GM19035 (cell line): ENCODE measurements around the gene PARD3B.

Experiments used
- ATAC-seq: cut with Tn5 transposase; IDR thresholded peaks from one replicate; pipeline ENCODE4 v1.9.1; 2021; ENCODE audit not compliant: unreplicated experiment

PARD3B gene

GRCh38 chr2:204744506-204744905, 199.2 kb downstream of the PARD3B start:
- ATAC-seq: no peak

- ATAC-seq: no peak
Observed at GRCh38 chr2:204748286-204748685, 203.0 kb downstream of the PARD3B start.

DNA sequence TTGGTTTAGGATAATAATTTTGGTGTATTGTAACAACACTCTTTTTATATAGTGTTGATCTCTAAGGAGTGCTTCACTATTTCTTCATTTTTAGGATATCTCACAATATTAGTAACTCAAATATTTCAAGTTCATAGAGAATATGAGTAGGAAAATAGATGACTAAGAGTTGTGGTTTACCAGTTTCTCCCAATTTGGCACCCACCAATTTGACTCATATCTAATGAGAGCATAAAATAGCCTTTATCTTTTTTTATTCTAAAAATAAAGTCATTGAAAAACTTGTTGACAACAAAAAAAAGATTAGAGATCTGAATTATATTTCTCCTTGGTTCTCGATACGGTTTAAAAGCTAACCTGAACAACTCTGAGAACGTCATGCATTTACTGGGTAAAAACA, 204.0 kb downstream of the PARD3B start:
- ATAC-seq: no peak

GRCh38 chr2:204750389-204750788, 205.1 kb downstream of the PARD3B start:
- ATAC-seq: no peak

DNA sequence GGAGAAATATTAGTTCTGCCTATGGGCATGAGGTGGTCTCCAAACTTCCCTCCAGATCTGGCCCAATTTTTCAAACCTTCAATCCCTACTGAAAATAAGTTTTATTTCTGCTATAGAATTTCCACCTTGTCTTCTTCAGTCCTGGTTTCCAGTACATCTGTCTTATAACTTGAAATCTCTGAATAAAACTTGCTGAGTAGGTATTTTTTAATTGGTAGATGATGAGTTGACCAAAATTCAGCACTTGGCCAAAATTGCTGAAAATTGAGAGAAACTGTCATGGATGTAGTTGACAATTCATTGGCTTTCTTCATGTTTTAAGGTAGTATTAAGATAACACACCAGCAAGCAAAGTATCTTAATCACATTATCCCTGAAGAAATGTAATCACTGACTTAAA, 206.2 kb downstream of the PARD3B start:
- ATAC-seq: no peak

GRCh38 chr2:204753841-204754240, 208.6 kb downstream of the PARD3B start:
- ATAC-seq: no peak

GRCh38 chr2:204754898-204755297, 209.6 kb downstream of the PARD3B start:
- ATAC-seq: no peak

DNA sequence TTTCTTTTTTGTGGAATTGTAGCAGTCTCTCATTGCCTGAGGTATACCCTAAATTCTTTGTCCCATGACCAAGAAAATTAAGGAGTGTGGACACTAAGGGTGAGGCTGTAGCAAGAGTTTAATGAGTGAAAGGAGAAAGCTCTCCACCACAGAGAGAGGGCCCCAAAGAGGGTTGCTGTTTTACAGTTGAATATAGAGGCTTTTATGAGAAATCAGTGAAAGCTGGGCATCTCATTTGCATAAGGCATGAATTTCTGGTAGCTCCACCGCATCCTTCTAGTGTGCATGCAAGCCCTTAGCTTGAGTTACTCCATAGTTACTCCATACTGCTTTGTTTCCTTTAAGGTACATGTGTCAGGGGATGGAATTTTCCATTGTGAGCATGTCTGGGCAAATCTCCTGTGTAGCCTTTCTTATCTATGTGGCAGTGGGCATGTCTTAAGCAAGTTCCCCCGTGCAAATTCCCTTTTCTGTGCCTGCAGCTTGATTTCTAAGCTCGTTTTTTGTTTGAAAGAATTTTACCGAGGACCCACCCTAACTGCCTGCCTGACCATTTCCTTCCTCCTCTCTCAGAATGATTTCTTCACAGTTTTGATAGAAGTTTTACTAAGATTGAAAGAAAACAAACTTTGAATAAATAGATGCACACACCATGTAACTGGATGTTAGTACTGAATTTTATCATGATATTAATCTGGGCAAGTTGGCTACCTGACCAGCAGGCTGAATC, 218.9 kb downstream of the PARD3B start:
- ATAC-seq: no peak

GRCh38 chr2:204770735-204771134, 225.5 kb downstream of the PARD3B start:
- no peak for ATAC-seq

DNA sequence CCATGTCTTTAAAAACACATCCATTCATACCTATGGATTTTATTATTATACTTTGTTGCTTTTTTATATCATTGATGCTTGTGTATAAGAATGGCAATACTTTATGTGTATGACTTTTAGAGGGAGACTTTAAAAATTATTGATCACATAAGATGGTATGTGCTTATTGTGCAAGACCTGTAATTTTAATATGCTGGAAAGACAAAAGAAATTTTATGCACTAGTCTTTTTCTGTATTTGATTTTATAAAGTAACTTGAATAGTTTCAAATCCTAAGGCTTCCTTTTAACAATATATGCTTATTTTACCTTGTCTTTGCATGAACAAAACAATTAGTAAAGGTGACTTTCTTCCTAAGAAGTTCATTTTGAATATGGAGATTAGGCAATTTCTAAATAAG, 226.4 kb downstream of the PARD3B start:
- no peak for ATAC-seq

DNA sequence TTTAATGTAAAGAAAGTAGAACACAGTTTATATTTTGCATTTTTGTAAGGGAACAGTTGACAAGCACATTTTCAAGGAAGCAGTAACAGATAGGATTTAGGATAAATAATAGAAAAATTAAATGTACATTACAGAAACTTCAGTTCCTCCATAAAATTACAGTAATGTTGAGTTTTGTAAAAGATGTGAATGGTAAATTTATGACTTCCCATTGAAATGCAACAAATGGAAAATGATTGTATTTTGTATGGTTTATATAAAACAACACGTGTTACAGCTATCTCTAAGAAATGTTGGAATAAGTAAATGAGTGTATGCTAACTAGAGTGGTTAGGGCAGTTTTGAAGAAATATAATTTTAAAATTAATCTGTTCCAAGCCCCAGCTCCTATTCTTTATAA, 227.3 kb downstream of the PARD3B start:
- ATAC-seq: no peak

DNA sequence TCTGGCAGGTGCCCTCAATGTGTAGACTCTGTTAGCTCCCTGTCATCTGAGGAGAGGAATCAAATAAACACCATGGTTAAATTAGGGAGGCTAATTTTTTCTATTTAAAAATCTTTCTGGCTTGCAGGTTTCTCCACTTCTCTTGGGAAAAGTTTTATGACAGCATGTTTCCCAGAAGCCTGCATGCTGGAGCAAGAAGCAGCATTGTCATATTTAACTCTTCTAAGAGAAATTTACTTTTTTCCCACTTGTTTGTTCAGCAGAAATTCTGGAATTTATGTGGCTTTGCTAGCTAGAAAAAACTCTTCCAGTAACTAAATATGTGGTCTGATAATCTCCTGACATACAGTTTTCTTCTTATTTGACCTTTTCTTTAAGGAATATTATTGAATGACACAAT, 230.5 kb downstream of the PARD3B start:
- no peak for ATAC-seq

DNA sequence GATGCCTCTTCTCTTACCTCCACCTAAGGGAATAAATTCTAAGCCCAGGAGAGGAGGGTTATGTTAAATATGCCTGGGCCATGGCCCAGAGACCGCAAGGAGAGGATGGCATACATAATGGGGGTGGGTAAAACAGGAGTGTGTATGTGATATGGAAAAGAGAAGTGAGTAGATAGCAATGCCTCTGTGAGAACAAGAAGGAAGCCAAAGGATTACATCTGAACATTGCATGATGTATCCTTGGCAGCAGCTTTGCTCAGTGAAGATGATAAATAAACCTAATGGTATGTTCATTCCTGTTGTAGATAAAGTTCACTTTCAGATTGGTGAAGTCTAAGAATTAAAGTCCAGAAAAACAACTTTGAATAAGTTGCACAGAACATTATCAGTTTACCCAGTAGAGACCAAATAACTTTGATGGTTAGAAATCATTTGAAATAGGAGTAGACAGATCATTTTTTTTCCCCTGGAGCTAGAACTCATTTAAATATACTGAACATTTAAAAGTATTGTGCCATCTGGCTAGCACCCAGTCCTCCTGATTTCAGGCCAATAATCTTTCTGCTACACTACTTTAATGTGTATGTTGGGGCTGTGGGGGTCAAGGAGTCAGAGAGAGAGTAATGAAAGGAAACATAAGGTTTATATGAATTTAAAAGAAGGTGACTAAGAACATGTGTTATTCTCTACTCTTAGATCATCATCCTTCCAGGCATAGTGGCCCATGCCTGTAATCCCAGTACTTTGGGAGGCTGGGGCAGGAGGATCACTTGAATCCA, 231.7 kb downstream of the PARD3B start:
- ATAC-seq: no peak

DNA sequence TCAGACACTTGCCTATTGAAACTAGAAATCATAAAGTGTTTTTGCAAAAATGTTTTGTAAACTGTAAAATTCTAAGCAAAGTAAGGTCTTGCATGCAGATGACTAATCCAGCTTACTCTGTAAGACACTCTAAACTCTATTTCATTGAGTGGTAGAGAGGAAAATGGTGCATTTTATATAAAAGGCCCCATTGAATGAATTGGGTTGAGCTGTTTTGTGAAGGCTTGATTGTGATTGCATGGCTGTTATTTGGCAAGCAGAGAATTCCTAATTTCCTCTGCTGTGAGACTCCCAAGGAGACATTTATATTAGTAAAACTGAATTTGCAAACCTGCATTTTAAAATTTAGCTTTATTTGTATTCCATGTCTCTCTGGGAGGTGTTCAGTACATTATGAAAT, 234.5 kb downstream of the PARD3B start:
- ATAC-seq: no peak

GRCh38 chr2:204781941-204782340, 236.7 kb downstream of the PARD3B start:
- no peak for ATAC-seq

GRCh38 chr2:204790076-204790475, 244.8 kb downstream of the PARD3B start:
- no peak for ATAC-seq

- ATAC-seq: no peak
Observed at GRCh38 chr2:204791230-204791629, 246.0 kb downstream of the PARD3B start.

DNA sequence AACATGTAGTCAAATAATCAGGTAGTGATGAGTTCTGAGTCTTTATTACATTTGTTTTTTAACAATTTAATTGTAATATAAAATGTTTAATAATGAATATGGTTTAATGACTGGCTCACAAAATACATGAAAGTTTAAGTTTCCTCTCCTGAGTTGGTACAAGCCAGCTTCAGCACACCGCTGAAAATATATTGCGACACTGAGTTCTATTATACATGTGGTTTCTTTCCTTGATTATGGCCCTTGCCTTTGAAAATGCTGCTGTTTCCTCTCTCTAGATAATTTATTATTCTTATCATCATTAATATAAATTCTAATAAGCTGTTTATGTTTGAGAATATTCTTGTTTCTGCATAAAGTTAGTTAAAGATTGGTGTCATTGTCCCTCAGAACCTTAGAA, 249.3 kb downstream of the PARD3B start:
- ATAC-seq: no peak

GRCh38 chr2:204795156-204795555, 249.9 kb downstream of the PARD3B start:
- no peak for ATAC-seq

GRCh38 chr2:204796581-204796980, 251.3 kb downstream of the PARD3B start:
- ATAC-seq: peak; percentile 85

- ATAC-seq: no peak
Observed at GRCh38 chr2:204799791-204800190, 254.5 kb downstream of the PARD3B start.

GRCh38 chr2:204808494-204808893, 263.2 kb downstream of the PARD3B start:
- ATAC-seq: no peak
